GM12875 (cell line): ENCODE data around the gene ATF7.
"Not testable (repeated sequence)": the region's sequence is repeated elsewhere in the genome, so short reads cannot be mapped to it uniquely, and the experiment has no call there.

Experiments
- H3K4me3 ChIP-seq: one replicate; pipeline ENCODE4 v1.5.1; 2011; ENCODE audit warnings: low read depth, low read length, control low read depth
- TF ChIP-seq, protein P1 (sequence below): IDR thresholded peaks from 2 replicates; pipeline ENCODE4 v1.5.1; 2011; ENCODE audit warnings: low read depth, mild to moderate bottlenecking, control low read depth, inconsistent platforms, low read length, moderate library complexity, borderline replicate concordance; ENCODE audit not compliant: insufficient read depth

Gene ATF7

DNA sequence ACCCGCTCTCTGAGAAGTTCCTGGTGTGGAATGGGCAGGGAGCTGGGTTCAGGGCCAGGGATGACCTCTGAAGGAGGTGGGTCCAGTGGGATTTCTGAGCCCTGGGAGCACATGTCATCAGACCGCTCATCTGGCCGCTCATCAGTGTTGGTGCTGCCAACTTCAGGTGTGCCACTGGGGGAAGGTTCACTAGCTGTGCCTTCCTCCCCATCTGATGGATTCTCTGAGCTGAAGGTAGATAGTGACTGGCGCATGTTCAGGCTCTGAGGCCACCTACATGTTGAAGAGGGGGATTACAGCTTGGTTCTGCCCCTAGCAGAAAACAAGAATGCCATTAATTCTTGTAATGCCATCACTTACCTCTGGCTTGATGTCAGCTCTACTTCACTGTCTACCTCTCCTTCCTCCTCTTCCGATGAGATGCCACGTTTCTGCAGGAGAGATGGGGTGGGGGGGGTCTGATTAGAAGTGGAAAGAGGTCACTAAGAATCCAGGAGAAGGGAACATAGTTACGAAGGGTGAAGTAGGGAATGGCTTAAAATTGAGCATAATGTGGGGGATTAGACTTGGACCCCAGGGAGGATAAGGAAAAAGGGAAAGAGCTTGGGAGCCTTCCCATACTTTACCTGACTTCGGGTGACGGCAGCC, 144.1 kb downstream of the ATF7 start:
- TF ChIP-seq, protein P1, sequence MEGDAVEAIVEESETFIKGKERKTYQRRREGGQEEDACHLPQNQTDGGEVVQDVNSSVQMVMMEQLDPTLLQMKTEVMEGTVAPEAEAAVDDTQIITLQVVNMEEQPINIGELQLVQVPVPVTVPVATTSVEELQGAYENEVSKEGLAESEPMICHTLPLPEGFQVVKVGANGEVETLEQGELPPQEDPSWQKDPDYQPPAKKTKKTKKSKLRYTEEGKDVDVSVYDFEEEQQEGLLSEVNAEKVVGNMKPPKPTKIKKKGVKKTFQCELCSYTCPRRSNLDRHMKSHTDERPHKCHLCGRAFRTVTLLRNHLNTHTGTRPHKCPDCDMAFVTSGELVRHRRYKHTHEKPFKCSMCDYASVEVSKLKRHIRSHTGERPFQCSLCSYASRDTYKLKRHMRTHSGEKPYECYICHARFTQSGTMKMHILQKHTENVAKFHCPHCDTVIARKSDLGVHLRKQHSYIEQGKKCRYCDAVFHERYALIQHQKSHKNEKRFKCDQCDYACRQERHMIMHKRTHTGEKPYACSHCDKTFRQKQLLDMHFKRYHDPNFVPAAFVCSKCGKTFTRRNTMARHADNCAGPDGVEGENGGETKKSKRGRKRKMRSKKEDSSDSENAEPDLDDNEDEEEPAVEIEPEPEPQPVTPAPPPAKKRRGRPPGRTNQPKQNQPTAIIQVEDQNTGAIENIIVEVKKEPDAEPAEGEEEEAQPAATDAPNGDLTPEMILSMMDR: peak; percentile 29; the same call in 1 of the 2 replicates

DNA sequence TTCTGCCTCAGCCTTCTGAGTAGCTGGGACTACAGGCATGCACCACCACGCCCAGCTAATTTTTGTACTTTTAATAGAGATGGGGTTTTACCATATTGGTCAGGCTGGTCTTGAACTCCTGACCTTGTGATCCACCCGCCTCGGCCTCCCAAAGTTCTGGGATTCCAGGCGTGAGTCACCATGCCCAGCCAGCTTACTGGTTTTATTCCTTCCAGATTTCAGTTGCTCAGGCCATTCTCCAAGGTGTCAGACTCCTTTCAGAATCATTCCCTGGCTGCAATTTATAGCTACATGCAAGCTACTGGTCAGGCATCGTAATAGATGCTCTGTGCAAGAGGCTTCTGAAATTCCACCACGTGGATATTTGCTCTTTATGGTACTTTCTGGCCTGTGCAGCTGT, 144.7 kb downstream of the ATF7 start:
- not testable (repeated sequence) for H3K4me3 ChIP-seq

More for the DNA sequence above, 144.1 kb downstream of the ATF7 start:
- H3K4me3 ChIP-seq: no peak overlapping the region

DNA sequence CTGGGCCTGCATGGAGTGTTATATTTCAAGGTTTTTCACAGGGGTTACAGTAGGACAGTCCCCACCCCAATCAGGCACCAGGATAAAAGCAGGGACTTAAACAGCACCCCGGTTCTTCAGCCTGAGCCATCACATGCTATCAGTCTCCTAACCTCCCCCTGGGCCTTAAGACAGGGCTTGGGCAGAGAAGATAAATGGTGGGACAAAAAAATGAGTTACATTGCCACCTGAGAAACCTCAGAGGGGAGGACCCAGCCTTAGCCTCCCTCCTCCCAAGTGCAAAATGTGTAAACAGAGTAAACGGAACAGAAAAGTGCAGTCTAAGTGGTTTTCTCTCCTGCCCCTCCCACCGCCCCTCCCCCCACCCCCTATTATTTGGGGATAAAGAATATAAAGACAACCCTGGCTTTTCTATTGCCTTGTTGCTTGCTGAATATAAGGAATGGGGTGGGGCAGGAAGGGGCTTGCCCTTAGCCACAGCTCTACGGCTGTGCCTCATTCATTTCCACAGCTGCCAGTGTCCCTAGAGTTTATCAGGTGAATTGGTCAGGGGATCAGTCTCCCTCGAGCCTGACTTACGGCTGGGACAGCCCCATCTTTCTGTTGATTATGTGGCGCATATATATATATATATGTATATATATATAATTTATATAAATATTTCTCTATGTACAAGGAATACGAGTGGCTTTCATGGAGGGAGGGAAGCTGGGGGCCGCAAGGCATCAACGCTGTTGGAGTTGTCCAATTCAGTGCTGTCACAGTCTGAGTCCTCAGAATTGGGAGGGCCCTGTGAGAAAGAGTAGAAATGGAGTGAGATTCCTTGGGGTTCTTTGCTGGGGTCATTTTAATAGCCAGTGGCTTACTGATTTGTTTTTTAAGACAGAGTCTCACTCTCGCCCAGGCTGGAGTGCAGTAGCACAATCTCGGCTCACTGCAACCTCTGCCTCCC, 145.4 kb downstream of the ATF7 start:
- TF ChIP-seq, protein P1: no peak

DNA sequence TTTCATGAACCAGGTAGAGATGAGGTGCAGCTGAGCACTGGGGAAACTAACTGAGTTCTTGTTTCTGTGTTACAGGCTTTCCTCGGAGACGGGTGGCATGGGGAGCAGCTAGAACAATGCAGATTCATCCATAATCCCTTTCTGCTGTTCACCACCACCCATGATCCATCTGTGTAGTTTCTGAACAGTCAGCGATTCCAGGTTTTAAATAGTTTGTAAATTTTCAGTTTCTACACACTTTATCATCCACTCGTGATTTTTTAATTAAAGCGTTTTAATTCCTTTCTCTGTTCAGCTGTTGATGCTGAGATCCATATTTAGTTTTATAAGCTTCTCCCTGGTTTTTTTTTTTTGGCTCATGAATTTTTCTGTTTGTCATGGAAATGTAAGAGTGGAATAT, 146.9 kb downstream of the ATF7 start:
- TF ChIP-seq, protein P1: no peak
- no peak overlapping the region for H3K4me3 ChIP-seq

More for the DNA sequence above, 145.4 kb downstream of the ATF7 start:
- no peak overlapping the region for H3K4me3 ChIP-seq

GRCh38 chr12:53478865-53479264, 147.3 kb downstream of the ATF7 start:
- TF ChIP-seq, protein P1: no peak
- H3K4me3 ChIP-seq: no peak overlapping the region

- TF ChIP-seq, protein P1: no peak; the same call in 1 of the 2 replicates
- H3K4me3 ChIP-seq: no peak overlapping the region
Measured at GRCh38 chr12:53476769-53477209, 149.4 kb downstream of the ATF7 start.

- TF ChIP-seq, protein P1: no peak
- no peak overlapping the region for H3K4me3 ChIP-seq
Measured at GRCh38 chr12:53474819-53475218, 151.4 kb downstream of the ATF7 start.
